PC-3 (cell line): Measurements from ENCODE around the gene PEX11B. TPM values are rescaled to one million over a fixed set of nuclear protein-coding genes. Genes with fewer than 3 reads are reported as not detected.

Source experiments
- ATAC-seq: fragments of 200-7000 bp; cut with Tn5 transposase; 2 replicates; pipeline ENCODE4 v1.9.1; 2020; ENCODE audit warnings: mild to moderate bottlenecking, moderate library complexity
- BruUV-seq: library from RNA; stranded (reverse); fragments of 400-500 nt; replicated peaks from 2 replicates; lab custom pipeline; 2021; lab: Mats Ljungman, UMichigan
- CTCF ChIA-PET: fragments of 300-600 bp; sonication (Branson Sonifier 250); formaldehyde crosslinking; loops from one replicate; lab custom pipeline; 2022; ENCODE audit warnings: antibody characterized with exemption; lab: Charles Lee
- POLR2A ChIA-PET: fragments of 300-600 bp; sonication (Branson Sonifier 250); formaldehyde crosslinking; loops from one replicate; lab custom pipeline; 2022; ENCODE audit warnings: antibody characterized with exemption; ENCODE audit not compliant: unreplicated experiment; lab: Charles Lee
- DNase-seq: peaks from one replicate; pipeline ENCODE4 v3.0.0-alpha.2; 2015
- H2AFZ ChIP-seq: fragments of 300-600 bp; sonication (generic); 2 replicates; pipeline ENCODE4 v1.6.0; 2016; ENCODE audit warnings: antibody characterized with exemption, low read length
- H3F3A ChIP-seq: fragments of 300-600 bp; sonication (generic); one replicate; pipeline ENCODE4 v1.6.0; 2017; ENCODE audit warnings: antibody characterized with exemption, low read length, control low read depth, mild to moderate bottlenecking; ENCODE audit not compliant: unreplicated experiment
- H3K27ac ChIP-seq: fragments of 300-600 bp; sonication (generic); 2 replicates; pipeline ENCODE4 v1.5.1; 2016; ENCODE audit warnings: mild to moderate bottlenecking, low read length
- H3K27me3 ChIP-seq: fragments of 300-600 bp; sonication (generic); 2 replicates; pipeline ENCODE4 v1.6.1; 2016; ENCODE audit warnings: low read length, mixed read lengths
- H3K36me3 ChIP-seq: fragments of 300-600 bp; sonication (generic); 2 replicates; pipeline ENCODE4 v1.6.1; 2016; ENCODE audit warnings: low read depth, mixed run types, low read length, mixed read lengths
- H3K4me1 ChIP-seq: fragments of 300-600 bp; sonication (generic); 2 replicates; pipeline ENCODE4 v1.5.1; 2016; ENCODE audit warnings: low read length; ENCODE audit not compliant: insufficient read depth
- H3K4me2 ChIP-seq: fragments of 300-600 bp; sonication (generic); 2 replicates; pipeline ENCODE4 v1.6.0; 2016; ENCODE audit warnings: low read length
- H3K4me3 ChIP-seq: fragments of 300-600 bp; sonication (generic); 2 replicates; pipeline ENCODE4 v1.5.1; 2016; ENCODE audit warnings: mild to moderate bottlenecking, low read length, mixed read lengths
- H3K79me2 ChIP-seq: fragments of 300-600 bp; sonication (generic); 2 replicates; pipeline ENCODE4 v1.6.1; 2017; ENCODE audit warnings: low read length, mixed read lengths
- H3K9ac ChIP-seq: fragments of 300-600 bp; sonication (generic); 2 replicates; pipeline ENCODE4 v1.6.0; 2016; ENCODE audit warnings: mild to moderate bottlenecking, low read length
- H3K9me2 ChIP-seq: fragments of 300-600 bp; sonication (generic); replicated peaks from 2 replicates; pipeline ENCODE4 v1.6.1; 2016; ENCODE audit warnings: mixed run types, low read length, mixed read lengths
- H3K9me3 ChIP-seq: fragments of 300-600 bp; sonication (generic); 2 replicates; pipeline ENCODE4 v1.6.1; 2016; ENCODE audit warnings: low read length, mixed read lengths
- H4K20me1 ChIP-seq: fragments of 300-600 bp; sonication (generic); 2 replicates; pipeline ENCODE4 v1.6.1; 2016; ENCODE audit warnings: low read length, mixed read lengths
- EZH2 ChIP-seq: fragments of 300-600 bp; sonication (generic); IDR thresholded peaks from one replicate; pipeline ENCODE4 v1.6.1; 2017; ENCODE audit warnings: antibody characterized with exemption, mild to moderate bottlenecking, low read length; ENCODE audit not compliant: unreplicated experiment
- EZH2phosphoT487 ChIP-seq: fragments of 300-600 bp; sonication (generic); IDR thresholded peaks from 2 replicates; pipeline ENCODE4 v1.6.1; 2018; ENCODE audit warnings: mild to moderate bottlenecking, antibody characterized with exemption, low read length, borderline replicate concordance
- intact Hi-C: fragments of 100-400 bp; cut with micrococcal nuclease; formaldehyde crosslinking; loops from 2 replicates; pipeline ENCODE4 v1.9.0; 2023
- total RNA-seq: library from RNA; depleted of rRNA; stranded (reverse); fragments of >200 nt; gene quantifications from 2 replicates; pipeline ENCODE4 v1.2.3, GENCODE V29; 2014; rRNA removed
- TF ChIP-seq, protein P1 (sequence below): fragments of 300-600 bp; sonication (generic); conservative IDR thresholded peaks from 2 replicates; pipeline ENCODE4 v1.5.1; 2017; ENCODE audit warnings: antibody characterized with exemption, low read depth, mild to moderate bottlenecking, low read length

PEX11B gene
- total RNA-seq, 1 experiment from 2014 or later: 27.4 TPM

DNA sequence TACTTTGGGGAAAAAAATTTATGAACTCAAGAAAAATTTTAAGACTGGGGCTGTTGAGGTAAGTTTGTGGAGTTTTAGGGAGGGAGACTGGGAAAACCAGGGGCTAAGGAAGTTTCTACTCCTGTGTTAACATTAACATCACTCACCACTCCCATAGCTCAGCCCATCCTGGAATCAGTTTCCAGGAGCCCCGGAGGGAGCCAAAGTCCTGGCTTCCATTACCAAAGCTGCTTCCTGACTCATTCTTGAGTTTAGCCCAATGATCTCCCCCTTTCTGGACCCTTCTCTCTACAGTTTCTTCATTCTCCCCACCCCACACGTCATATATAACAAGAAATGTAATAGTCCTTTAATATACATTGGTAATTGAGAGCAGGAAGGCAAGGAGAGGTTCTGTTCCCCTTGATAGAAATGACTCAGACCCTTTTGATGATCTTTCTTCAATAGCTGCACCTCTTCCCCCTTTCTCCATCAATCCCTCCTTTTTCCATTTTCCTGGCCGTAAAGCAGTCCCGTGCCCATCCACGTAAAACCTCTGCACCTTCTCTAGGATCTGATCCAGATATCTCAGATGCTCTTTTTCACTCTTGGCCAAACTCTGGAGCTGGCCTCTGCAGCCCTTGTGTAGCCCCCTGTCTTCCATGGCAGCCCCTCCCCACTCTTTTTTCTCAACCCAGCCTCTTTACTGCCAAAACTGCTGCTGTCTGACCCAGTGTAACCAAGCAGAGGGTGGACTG lies 55.1 kb downstream of the PEX11B start:
- ChIA-PET POLR2A (no interaction called here), CTCF (interaction anchor here (1.1 kb wide), 1 partner anchor 22 kb away, joined by 6 read pairs; no protein-coding TSS in a partner anchor)
- H3K79me2 ChIP-seq: peaks cover under 1% of the 10 kb centered on the region; the same call in 1 of the 2 replicates
- H3F3A ChIP-seq: no peaks in the 10 kb centered on the region
- no peaks in the 10 kb centered on the region for H3K9me3 ChIP-seq
- H3K9me2 ChIP-seq: no peaks in the 10 kb centered on the region
- H3K36me3 ChIP-seq: no peaks in the 10 kb centered on the region
- ATAC-seq: no peak
- H3K4me2 ChIP-seq: no peak overlapping the region
- H3K4me3 ChIP-seq: no peak overlapping the region
- no peak overlapping the region for H3K9ac ChIP-seq
- no peak overlapping the region for H3K27ac ChIP-seq
- TF ChIP-seq, protein P1, sequence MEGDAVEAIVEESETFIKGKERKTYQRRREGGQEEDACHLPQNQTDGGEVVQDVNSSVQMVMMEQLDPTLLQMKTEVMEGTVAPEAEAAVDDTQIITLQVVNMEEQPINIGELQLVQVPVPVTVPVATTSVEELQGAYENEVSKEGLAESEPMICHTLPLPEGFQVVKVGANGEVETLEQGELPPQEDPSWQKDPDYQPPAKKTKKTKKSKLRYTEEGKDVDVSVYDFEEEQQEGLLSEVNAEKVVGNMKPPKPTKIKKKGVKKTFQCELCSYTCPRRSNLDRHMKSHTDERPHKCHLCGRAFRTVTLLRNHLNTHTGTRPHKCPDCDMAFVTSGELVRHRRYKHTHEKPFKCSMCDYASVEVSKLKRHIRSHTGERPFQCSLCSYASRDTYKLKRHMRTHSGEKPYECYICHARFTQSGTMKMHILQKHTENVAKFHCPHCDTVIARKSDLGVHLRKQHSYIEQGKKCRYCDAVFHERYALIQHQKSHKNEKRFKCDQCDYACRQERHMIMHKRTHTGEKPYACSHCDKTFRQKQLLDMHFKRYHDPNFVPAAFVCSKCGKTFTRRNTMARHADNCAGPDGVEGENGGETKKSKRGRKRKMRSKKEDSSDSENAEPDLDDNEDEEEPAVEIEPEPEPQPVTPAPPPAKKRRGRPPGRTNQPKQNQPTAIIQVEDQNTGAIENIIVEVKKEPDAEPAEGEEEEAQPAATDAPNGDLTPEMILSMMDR: no peak
- no peak for TF ChIP-seq EZH2phosphoT487
- no peak for TF ChIP-seq EZH2
- intact Hi-C loops: no loop called here
- no peaks in the 10 kb centered on the region for H3K27me3 ChIP-seq
- peaks cover 4% of the 10 kb centered on the region for H3K4me1 ChIP-seq
- H2AFZ ChIP-seq: no peak overlapping the region
- H4K20me1 ChIP-seq: no peaks in the 10 kb centered on the region
- no peak for DNase-seq
- no TSS peak for BruUV-seq

Other genes with a start within 250 kb of the PEX11B start
- gene PDZK1, start 211.3 kb downstream of the PEX11B start, total RNA-seq: 2.3 and 4.2 TPM in 2 replicates
- not detected in 2 replicates for gene CD160, start 199.2 kb downstream of the PEX11B start, total RNA-seq
- 15.2 and 15.9 TPM in 2 replicates for gene RNF115, start 94.6 kb downstream of the PEX11B start, total RNA-seq
- 35.8 and 41.5 TPM in 2 replicates for gene POLR3C, start 94.5 kb downstream of the PEX11B start, total RNA-seq
- 2.4 and 3.0 TPM in 2 replicates for gene NUDT17, start 73.1 kb downstream of the PEX11B start, total RNA-seq
- 25.2 and 27.2 TPM in 2 replicates for gene PIAS3, start 59.6 kb downstream of the PEX11B start, total RNA-seq
- gene ANKRD35, start 32.9 kb downstream of the PEX11B start, total RNA-seq: 0.07 and 0.40 TPM in 2 replicates
- gene ITGA10, start 8.7 kb downstream of the PEX11B start, total RNA-seq: 0.81 and 1.9 TPM in 2 replicates
- 459 and 482 TPM in 2 replicates for gene RBM8A, start 8.8 kb upstream of the PEX11B start, total RNA-seq
- 12.5 and 13.6 TPM in 2 replicates for gene LIX1L, start 39.3 kb upstream of the PEX11B start, total RNA-seq
- gene ANKRD34A, start 45.9 kb upstream of the PEX11B start, total RNA-seq: 0.29 and 2.8 TPM in 2 replicates
- 3.7 and 8.4 TPM in 2 replicates for gene POLR3GL, start 46.0 kb upstream of the PEX11B start, total RNA-seq
- 45.3 and 66.6 TPM in 2 replicates for gene TXNIP, start 77.9 kb upstream of the PEX11B start, total RNA-seq
- not detected in 2 replicates for gene HJV, start 103.0 kb upstream of the PEX11B start, total RNA-seq
- 1.4 and 1.5 TPM in 2 replicates for gene NBPF10, start 226.1 kb upstream of the PEX11B start, total RNA-seq